C4-2B (cell line): ENCODE results near the gene KDM2A.
"Not testable (repeated sequence)": the region's sequence is repeated elsewhere in the genome, so short reads cannot be mapped to it uniquely, and the experiment has no call there.

Source experiments
- ZFX ChIP-seq: fragments of 450-650 bp; IDR thresholded peaks from 2 replicates; pipeline ENCODE4 v1.6.1; 2017
- TF ChIP-seq, protein P1 (sequence below): fragments of 450-650 bp; conservative IDR thresholded peaks from 2 replicates; pipeline ENCODE4 v1.5.1; 2017; ENCODE audit warnings: mild to moderate bottlenecking

DNA sequence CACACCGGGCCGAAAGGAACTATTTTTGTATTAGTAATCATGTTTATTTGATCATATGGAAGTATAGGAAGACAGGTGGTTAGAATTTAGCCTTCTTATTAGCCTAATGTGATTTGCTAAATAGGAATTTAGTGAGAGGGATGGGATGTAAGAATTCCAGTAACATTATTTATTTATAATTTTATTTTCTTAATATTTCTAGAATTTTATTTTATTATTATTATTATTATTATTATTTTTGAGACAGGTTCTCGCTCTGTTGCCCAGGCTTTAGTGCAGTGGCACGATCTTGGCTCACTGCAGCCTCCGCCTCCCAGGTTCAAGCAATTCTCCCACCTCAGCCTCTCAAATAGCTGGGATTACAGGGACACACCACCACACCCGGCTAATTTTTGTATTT, 90.2 kb downstream of the KDM2A start:
- TF ChIP-seq, protein P1, sequence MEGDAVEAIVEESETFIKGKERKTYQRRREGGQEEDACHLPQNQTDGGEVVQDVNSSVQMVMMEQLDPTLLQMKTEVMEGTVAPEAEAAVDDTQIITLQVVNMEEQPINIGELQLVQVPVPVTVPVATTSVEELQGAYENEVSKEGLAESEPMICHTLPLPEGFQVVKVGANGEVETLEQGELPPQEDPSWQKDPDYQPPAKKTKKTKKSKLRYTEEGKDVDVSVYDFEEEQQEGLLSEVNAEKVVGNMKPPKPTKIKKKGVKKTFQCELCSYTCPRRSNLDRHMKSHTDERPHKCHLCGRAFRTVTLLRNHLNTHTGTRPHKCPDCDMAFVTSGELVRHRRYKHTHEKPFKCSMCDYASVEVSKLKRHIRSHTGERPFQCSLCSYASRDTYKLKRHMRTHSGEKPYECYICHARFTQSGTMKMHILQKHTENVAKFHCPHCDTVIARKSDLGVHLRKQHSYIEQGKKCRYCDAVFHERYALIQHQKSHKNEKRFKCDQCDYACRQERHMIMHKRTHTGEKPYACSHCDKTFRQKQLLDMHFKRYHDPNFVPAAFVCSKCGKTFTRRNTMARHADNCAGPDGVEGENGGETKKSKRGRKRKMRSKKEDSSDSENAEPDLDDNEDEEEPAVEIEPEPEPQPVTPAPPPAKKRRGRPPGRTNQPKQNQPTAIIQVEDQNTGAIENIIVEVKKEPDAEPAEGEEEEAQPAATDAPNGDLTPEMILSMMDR: not testable (repeated sequence)
- not testable (repeated sequence) for TF ChIP-seq ZFX
